Astrocyte of the hippocampus (primary cell): Measurements from ENCODE around the gene PPP1R1C.
"Not testable (repeated sequence)": the region's sequence is repeated elsewhere in the genome, so short reads cannot be mapped to it uniquely, and the experiment has no call there.

Experiments
- DNase-seq: peaks from one replicate; pipeline ENCODE4 v3.0.0; 2011; ENCODE audit warnings: low read depth, low spot score

PPP1R1C gene

DNA sequence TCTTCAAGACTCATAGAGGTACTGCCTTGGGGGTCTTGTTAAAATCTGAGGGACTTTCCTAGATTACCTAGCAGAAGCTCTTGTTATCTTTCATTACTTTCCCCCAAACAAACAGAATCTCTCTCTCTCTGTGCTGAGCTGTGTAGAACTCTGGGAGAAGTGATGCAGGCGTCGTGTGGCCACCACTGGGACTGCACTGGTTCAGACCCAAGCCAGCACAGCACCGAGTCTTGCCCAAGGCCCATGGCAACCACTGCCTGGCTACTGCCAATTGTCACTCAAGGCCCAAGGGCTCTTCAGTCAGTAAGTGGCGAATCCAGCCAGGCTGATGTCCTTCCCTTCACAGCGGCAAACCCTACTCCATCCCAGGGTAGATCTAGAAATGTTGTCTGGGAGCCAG, 28.6 kb downstream of the PPP1R1C start:
- no peak for DNase-seq

DNA sequence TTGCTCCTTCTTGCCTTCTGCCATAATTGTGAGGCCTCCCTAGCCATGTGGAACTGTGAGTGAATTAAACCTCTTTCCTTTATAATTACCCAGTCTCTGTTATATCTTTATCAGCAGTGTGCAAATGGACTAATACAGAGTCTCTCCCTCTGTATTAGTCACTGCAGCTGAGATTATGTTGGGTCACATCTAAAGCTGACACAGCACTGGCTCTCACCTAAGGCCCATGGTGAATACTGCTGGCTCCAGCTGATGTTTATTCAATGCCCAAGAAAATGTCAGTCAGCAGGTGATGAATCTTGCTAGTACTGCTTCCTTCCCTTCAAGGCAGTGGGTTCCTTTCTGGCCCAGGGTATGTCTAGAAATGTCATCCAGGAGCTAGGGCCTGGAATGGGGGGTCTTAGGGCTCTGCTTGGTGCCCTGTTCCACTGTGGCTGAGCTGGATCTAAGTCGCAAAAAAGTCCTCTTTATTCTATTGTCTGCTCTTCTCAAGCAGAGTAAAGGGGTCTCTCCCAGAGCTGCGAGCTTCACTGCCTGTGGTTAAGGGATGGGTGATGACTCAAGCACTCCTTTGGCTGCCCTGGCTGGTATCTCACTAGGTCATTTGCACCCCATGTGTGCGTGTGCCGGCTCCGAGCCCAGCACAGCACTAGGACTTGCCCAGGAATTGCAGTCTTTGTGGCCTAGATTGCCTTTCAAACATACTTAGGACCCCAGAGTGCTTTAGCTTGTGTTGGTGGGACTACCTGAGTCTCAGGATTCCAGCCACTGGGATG, 29.9 kb downstream of the PPP1R1C start:
- peak; percentile 30 for DNase-seq

DNA sequence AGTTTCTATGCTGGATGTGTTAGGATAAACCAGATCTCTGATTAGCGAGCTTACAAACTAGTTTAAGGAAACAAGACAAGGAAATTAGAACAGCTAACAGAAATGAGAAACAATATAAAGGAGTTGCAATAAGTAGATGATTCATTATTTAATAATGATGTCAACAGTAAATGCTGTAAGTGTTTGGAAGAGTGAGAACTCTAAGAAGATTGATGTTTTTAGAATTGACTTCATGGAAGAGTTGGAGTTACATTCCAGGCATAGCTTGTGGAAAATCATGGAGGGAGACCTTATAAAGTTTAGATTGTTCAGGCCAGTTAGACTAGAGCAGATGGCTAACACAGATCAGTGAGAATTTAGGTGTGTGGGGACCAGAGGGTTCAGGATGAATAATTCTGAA, 32.6 kb downstream of the PPP1R1C start:
- DNase-seq, result peak; percentile 46

DNA sequence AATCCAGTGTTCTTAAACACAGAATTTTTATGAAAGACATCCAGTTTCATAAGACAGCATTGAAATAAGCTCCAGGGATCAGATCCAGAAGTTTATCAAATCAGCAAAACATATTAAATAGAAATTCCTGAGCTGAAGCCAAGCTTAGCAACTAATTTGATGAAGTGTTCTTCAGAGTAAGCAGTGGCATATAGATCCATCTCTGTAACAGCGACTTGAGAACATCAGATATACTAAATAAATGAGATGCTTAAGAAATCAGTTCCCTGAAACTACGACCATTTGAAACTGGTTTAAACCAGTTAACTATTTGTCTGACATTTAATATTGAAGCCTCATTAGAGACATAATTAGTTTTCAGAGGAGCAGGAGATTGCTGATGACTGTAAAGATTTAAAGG, 34.1 kb downstream of the PPP1R1C start:
- DNase-seq, result no peak

DNA sequence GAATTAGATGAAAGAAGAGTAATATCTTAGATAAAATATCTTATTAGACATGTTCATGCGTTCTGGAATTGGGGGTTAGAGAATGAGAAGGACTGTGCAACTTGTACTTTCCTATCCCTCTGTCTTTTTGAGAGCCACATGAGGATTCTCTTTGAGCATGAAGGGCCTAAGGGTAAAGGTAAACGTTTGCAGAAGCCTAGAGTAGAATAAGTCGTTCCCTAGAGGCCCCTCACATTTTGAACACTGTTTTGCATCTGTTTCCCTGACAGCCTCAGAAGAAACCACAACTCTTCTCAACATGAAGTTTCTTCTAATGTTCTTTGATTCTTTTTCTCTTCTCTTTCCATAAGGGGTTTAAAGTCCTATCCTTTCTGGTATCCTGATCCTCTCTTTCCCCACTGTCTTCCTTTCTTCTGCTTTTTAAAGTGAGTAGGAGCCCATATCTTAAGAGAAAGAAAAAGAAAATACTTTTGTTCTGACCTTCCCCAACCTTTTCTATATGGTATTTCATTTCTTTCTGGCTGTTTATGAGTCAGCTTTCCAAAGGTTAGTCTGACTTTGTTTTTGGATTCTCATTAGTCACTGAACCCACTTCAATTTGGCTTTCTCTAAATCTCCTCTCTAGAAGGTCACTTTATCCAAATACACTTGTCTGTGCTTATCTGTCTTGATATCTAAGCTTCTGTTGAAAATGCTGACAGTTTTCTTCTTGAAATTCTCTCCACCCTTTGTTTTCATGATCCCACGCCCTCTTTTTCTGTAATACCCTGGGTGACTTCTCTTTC, 34.8 kb downstream of the PPP1R1C start:
- peak; percentile 7 for DNase-seq

DNA sequence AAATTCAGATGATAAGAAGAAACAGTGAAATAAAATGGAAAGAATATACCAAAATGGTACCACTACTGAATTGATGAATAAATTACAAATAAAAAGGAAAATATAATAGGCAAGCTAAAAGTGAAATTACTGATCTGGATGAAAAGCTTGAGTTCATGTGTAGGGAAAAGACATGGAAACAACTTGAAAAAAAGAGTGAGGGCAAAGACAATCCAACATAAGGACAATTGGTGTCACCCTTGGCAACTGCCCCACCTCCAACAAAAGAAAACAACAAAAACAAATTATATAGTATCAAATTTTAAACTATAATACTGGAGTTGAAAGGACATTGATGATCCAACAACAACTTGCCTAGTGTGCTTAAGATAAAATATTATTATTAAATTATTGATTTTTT, 37.6 kb downstream of the PPP1R1C start:
- DNase-seq, result no peak

DNA sequence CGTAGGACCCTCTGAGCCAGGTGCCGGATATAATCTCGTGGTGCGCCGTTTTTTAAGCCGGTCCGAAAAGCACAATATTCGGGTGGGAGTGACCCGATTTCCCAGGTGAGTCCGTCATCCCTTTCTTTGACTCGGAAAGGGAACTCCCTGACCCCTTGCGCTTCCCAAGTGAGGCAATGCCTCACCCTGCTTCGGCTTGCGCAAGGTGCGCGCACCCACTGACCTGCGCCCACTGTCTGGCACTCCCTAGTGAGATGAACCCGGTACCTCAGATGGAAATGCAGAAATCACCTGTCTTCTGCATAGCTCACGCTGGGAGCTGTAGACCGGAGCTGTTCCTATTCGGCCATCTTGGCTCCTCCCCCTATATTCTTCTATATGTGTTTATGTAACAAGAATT, 45.2 kb downstream of the PPP1R1C start:
- not testable (repeated sequence) for DNase-seq

DNA sequence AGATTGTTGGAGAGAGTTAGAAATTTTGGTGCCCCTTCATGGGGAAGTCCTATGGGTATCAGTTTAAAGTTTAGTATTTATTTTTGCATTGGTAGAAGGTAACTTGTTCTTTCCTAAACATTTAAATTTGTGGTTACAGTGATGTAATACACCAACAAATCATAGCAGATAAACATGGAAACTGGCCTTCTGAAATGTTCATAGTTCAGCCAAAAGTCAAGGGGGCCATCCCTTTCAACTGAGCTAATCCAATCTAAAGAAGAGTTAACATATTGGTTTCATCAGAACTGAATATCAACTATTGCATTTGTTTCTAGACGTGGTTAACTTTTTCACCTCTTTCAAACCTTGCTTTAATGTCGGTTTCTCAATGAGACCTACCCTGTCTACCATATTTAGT, 46.3 kb downstream of the PPP1R1C start:
- DNase-seq, result no peak

DNA sequence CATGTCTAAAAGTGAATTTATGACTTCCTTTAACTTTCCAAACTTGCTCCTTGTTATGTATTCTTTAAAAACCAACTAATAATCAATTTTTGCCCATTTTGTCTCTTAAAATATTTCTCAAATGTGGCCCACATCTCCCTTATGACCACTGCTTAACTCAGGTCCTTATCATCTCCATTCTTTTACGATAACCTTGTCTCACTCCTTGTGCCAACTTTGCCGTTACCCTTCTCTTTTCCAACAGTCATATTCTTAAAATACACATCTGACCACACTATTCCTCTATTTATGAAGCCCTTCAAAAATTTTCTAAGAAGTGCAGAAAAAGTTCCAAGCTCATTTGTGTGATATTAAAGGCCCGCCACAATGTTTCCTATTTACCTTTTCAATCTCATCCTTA, 47.8 kb downstream of the PPP1R1C start:
- no peak for DNase-seq

DNA sequence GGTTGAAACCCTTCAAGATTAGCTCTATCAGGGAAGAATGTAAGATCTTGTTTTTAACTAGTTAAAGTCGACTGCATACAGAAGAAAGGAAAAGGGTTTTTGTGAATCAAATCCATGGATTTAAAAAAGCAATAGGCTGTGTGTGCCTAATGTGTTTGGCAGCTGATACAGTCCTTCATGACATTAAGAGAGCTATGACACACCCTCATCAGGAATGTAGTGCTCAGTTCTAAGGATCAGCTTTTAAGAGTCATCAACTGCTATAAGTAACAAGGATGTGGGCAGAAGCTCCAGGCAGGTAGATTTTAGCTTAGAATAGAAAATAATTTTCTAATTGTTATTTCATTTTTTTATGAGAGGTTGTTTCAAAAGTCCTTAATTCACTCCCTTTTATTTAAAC, 52.9 kb downstream of the PPP1R1C start:
- peak; percentile 40 for DNase-seq

DNA sequence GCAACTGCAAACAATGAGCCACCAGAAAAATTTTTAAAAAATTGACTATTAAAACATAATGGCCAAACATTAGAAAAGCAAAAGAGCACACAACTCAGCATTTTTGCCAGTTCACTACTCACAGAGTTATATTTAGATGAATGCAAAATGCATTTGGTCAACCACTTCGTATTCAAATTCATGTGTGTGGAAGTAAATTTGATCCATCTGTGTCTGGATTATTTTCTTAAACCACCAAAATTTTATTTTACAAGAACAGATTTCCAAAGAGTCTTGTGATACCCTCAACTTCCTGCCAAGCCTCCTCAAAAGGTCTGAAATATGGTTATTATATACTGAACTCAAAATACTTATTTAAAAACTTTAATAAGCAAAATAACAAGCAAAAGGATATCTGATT, 57.4 kb downstream of the PPP1R1C start:
- no peak for DNase-seq

DNA sequence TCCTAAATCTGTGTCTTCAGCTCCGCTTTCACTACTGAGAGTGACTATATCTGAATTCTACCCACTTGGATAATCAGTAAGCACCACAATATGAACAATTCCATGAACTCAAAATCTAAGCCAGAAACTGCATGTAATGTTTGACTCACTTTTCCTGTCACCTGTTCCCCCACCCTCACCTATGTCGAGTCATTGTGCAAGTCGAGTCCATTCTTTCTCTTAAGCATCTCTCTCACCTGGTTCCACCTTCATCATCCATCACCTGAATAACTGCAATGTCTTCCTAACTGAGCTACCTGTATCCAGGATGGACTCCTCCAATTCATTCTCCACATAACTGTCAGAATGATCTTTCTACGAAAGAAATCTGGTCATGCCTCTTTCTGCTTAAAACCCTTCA, 58.2 kb downstream of the PPP1R1C start:
- no peak for DNase-seq

DNA sequence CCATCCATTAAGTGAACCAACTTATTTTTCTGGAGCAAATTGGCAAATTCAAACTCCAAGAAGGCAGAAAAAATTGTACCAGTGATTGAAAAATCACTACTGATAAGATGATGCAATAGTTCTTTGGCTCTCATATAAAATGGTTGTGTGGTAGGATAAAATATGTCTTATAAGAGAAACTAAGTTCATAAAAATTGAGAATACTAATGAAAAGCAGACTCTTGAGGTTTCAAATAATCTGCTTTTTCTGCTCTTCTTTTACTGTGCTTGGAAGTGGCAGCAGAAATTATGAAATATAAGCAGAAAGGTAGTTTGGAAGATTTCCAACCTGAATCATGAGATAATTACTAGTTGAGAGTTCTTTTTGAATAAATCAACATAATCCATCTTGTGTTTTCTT, 61.9 kb downstream of the PPP1R1C start:
- DNase-seq, result no peak

DNA sequence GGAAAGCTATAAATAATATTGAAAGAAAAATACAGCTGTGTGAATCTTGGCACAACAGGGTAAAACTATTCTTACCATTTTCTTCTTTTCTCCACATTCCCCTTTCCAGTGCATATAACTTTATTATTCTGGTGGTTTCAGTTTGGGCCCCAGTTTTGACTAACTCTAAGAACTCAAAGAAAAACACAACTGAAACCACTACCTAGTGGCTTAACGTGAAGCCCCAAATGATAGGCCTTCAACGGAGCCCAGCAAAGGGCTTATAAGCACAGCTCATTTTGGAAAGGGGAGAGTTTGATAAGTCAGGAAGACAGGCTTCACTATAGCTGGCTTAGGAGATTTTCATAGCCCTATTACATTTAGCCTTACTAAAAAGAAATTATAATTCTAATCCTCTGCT, 62.4 kb downstream of the PPP1R1C start:
- DNase-seq, result no peak

DNA sequence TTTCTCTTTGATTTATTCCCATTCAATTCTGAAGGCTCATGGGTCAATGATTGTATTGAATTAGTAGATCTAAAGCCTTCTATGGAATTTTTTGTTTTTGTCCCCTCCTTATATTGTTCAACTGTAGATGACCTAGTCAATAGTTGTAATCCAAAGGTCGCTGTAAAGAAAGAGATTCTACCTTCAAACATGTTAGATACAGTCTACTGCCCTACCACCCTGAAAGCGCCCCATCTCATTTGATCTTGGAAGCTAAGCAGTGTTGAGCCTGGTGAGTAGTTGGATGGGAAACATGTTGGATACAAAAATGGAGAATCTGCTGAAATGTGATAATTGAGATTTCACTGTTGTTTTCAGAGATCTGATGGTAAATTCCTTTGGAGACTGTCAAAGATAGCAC, 63.0 kb downstream of the PPP1R1C start:
- DNase-seq, result no peak

DNA sequence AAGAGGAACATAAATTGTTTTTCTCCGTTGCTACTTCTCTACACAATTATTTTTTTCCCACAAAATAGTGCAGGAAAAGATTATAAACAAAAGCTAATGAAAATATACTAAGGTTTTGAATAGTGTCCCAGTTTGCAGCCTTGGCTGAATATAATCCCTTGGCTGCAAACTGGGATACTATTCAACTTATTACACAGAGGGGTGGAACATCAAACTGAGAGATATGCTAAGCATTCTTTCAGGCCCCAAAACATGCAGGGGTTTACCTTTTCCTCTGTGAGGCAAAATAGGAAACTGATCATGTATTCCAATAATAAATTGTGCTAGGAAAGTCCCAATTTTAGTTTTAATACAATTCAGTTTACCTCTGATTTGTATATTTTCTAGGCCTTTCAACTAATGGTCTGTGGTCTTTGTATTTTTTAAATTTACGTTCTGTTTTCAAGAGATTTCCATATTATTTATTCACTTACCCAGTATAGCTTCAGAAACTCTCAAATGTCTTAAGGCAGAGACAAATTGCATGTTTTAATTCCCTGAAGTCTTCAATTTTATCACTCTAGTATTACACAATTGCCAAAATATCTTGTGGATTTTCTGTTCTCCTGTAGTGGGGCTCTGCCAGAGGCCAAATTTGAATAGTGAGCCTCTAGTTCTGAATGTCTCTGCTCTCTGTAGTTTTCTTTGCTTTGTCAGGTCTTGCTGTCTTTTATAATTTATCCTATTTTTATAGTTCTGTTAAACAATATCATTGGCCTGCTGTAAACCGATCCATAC, 63.9 kb downstream of the PPP1R1C start:
- DNase-seq, result no peak

DNA sequence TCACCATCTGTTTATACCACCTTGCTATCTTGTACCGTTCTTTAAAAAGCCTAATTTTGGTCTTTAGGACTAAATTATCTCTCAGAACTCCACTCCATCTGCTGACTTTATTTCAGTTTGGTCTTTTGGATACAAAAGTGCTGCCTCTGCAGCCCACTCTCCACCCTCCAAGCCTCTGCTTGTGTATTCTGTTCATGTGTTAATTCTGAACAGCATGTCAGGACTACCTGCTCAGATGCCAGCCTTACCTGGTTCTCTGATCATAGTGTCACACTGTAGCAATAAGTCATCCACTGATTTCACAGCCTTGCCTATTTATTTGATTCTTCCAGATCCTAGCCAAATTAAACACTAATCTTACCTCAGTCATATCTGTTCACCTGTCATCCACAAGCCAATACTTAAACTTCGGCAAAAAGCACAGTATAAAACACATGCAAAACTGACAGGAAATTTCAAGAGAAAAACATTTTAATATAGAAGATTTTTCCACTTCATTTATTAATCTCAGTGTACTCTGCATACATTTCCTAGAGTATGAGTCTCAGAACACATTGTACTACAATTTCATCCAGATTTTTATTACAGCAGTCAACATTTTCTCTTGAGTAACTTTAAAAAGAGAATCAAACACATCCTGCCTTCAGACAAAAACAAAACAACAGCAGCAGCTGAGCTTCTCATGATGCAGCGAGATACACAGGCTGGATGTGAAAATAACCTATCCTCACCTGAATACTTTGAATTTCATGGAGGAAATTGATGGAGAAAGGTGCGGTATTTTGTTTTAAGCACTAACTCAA, 64.9 kb downstream of the PPP1R1C start:
- no peak for DNase-seq

DNA sequence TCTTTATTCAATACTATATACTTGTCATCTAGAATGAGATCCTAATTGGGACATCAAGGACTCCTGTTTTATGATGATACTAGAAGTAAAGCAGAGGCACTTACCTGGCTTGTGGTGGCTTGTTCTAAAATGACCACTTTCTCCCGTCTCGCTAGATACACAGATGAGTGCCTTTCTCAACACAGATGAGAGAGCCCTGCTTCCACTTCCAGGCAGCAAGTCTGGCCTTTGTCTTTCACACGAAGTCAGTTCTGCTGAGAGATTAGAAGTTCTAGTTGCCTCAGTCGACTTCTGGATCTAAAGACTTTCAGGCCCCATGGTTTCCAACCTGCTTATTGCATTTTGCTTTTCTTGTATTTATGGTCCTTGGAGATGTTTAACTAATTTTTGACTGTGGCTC, 70.3 kb downstream of the PPP1R1C start:
- no peak for DNase-seq

DNA sequence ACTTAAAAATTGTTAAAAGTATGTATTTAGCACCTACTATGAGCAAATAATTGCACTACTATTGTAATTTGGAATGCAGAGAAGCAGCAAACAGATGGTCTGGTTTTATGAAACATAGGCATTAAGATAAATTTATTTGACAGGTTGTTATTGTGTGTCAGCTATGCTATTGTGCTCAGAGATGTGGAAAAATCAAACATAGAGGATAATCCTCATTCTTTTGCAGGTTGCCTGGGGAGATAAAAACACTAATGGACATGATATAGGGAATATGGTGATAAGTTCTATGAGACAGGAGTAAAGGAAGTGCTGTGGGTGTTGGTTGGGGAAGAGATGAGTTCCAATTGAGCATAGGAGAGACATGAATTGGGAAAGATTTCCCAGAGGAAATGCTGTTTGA, 71.3 kb downstream of the PPP1R1C start:
- DNase-seq, result no peak

DNA sequence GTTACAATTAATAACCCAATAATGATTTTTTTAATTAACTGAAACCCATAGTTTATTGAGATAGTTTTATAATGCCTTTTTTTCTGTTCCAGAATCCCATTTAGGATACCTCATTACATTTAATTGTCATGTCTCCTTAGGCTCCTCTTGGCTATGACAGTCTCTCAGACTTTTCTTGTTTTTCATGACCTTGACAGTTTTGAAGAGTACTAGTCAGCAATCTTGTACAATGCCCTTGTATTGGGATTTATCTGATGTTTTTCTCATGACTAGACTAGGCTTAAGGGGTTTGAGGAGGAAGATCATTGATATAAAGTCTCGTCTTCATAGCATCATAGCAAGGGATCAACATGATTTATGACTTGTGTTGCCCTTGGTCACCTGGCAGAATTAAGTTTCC, 72.4 kb downstream of the PPP1R1C start:
- DNase-seq, result no peak

DNA sequence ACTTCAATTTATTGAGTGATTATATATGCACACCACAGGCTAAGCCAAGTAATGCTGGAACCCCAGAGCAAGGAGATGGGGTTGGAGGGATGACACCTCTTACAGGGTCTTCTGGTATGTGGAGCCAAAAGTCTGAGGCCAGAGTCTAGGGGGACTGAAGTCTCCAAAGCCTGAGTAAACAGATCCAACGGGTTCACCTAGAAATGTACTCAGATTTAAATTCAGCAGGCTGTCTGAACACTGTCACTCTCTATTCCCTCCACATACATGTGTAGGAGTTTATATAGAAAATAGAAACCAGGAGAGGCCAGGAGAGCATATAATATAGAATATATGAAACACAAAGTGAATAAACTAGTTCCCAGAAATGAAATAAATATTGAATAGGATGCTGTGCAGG, 76.1 kb downstream of the PPP1R1C start:
- DNase-seq, result no peak
